WTC11 (cell line): ENCODE measurements around the gene CACNG1. TPM values are rescaled to one million over a fixed set of nuclear protein-coding genes. Genes with fewer than 3 reads are reported as not detected.

Experiments used
- ATAC-seq: fragments of 200-7000 bp; cut with Tn5 transposase; 2 replicates; pipeline ENCODE4 v1.10.0; 2021; ENCODE audit warnings: mild to moderate bottlenecking, moderate library complexity
- CTCF ChIA-PET: fragments of 300-600 bp; sonication (Branson Sonifier 250); formaldehyde crosslinking; loops from one replicate; lab custom pipeline; 2021; ENCODE audit warnings: antibody characterized with exemption; lab: Charles Lee
- POLR2A ChIA-PET: fragments of 350-600 bp; sonication (Branson Sonifier 250); formaldehyde crosslinking; loops from one replicate; lab custom pipeline; 2021; ENCODE audit warnings: antibody characterized with exemption; lab: Charles Lee
- DNase-seq: peaks from one replicate; pipeline ENCODE4 v3.0.0; 2021; ENCODE audit warnings: low spot score
- H3K27ac Mint-ChIP-seq: 2 replicates; pipeline ENCODE4 v1.8.0; 2021; ENCODE audit warnings: mixed read lengths
- H3K27me3 Mint-ChIP-seq: 2 replicates; pipeline ENCODE4 v1.8.0; 2021; ENCODE audit warnings: low read depth, mild to moderate bottlenecking, moderate library complexity, mixed read lengths
- H3K36me3 Mint-ChIP-seq: 2 replicates; pipeline ENCODE4 v1.8.0; 2021; ENCODE audit warnings: mixed read lengths
- H3K4me1 Mint-ChIP-seq: 2 replicates; pipeline ENCODE4 v1.8.0; 2022; ENCODE audit warnings: mixed read lengths
- H3K4me3 Mint-ChIP-seq: 2 replicates; pipeline ENCODE4 v1.8.0; 2021; ENCODE audit warnings: mild to moderate bottlenecking, moderate library complexity, mixed read lengths
- H3K9me3 Mint-ChIP-seq: 2 replicates; pipeline ENCODE4 v1.8.0; 2021; ENCODE audit warnings: mixed read lengths
- ATF1 ChIP-seq: sonication (generic); formaldehyde crosslinking; IDR thresholded peaks from 2 replicates; pipeline ENCODE4 v1.8.1; 2023; ENCODE audit warnings: mild to moderate bottlenecking, moderate library complexity, missing genetic modification reagents
- EMX1 ChIP-seq: fragments of 250-450 bp; sonication (Bioruptor Pico); IDR thresholded peaks from 2 replicates; pipeline ENCODE4 v1.8.0; 2021; ENCODE audit warnings: mild to moderate bottlenecking
- ESRRA ChIP-seq: sonication (generic); formaldehyde crosslinking; IDR thresholded peaks from 2 replicates; pipeline ENCODE4 v1.8.1; 2022; ENCODE audit warnings: mild to moderate bottlenecking, missing genetic modification reagents, borderline replicate concordance
- NR2C2 ChIP-seq: sonication (generic); formaldehyde crosslinking; IDR thresholded peaks from 2 replicates; pipeline ENCODE4 v1.8.0; 2022; ENCODE audit warnings: mild to moderate bottlenecking, missing genetic modification reagents
- NR3C1 ChIP-seq: sonication (generic); formaldehyde crosslinking; conservative IDR thresholded peaks from 2 replicates; pipeline ENCODE4 v1.8.1; 2023; ENCODE audit warnings: low read depth, mild to moderate bottlenecking, missing genetic modification reagents
- SMAD3 ChIP-seq: sonication (generic); formaldehyde crosslinking; IDR thresholded peaks from 2 replicates; pipeline ENCODE4 v1.8.0; 2022; ENCODE audit warnings: missing genetic modification reagents, mild to moderate bottlenecking, borderline replicate concordance
- TEAD4 ChIP-seq: sonication (generic); formaldehyde crosslinking; IDR thresholded peaks from 2 replicates; pipeline ENCODE4 v1.8.0; 2022; ENCODE audit warnings: mild to moderate bottlenecking, missing genetic modification reagents
- ZNF396 ChIP-seq: fragments of 250-450 bp; sonication (Bioruptor Pico); IDR thresholded peaks from 2 replicates; pipeline ENCODE4 v1.8.0; 2021; ENCODE audit warnings: mild to moderate bottlenecking, moderate library complexity, borderline replicate concordance
- total RNA-seq: library from RNA; stranded (reverse); gene quantifications from 3 replicates; pipeline ENCODE4 v1.2.3, GENCODE V29; 2021
- TF ChIP-seq, protein P1 (sequence below): sonication (generic); formaldehyde crosslinking; IDR thresholded peaks from 2 replicates; pipeline ENCODE4 v1.8.0; 2022; ENCODE audit warnings: missing genetic modification reagents
- TF ChIP-seq, protein P2 (sequence below): sonication (generic); formaldehyde crosslinking; IDR thresholded peaks from 2 replicates; pipeline ENCODE4 v1.8.0; 2022; ENCODE audit warnings: mild to moderate bottlenecking, missing genetic modification reagents
- TF ChIP-seq, protein P3 (sequence below): sonication (generic); formaldehyde crosslinking; IDR thresholded peaks from 2 replicates; pipeline ENCODE4 v1.8.1; 2022; ENCODE audit warnings: low read depth, mild to moderate bottlenecking, moderate library complexity, missing genetic modification reagents, borderline replicate concordance
- TF ChIP-seq, protein P4 (sequence below): sonication (generic); formaldehyde crosslinking; IDR thresholded peaks from 2 replicates; pipeline ENCODE4 v1.8.1; 2023; ENCODE audit warnings: mild to moderate bottlenecking, missing genetic modification reagents
- TF ChIP-seq, protein P5 (sequence below): sonication (generic); formaldehyde crosslinking; conservative IDR thresholded peaks from 2 replicates; pipeline ENCODE4 v1.8.1; 2023; ENCODE audit warnings: mild to moderate bottlenecking, low read depth, missing genetic modification reagents, moderate library complexity
- TF ChIP-seq, protein P6 (sequence below): sonication (generic); formaldehyde crosslinking; IDR thresholded peaks from 2 replicates; pipeline ENCODE4 v1.8.0; 2023; ENCODE audit warnings: missing genetic modification reagents

The CACNG1 gene
- total RNA-seq, 1 experiment from 2014 or later: not detected

DNA sequence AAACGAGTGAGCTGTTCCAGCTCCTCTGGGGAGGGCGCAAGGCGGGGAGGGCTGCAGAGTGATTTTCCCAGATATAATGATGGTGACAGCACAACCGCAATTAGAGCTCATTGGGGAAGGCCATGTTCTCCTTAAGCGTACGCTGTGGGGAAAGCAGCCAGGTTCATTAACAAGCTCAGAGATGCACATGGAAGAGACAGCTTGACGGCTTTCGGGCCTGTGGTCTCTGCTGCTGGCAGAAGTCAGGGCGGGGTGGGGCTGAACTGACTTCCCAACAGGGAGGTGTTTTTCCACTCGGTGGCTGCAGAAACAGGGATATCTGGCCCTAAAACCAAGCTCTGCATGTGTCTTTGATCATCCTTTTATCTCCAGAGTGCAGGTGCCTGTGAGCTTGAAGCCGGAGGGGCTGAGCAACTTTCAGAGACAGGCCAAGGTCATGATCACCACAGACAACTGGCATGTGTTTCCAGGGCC lies 24.0 kb upstream of the CACNG1 start:
- Mint-ChIP-seq H3K9me3 (no peaks in the 10 kb centered on the region), H3K36me3 (no peaks in the 10 kb centered on the region), H3K27ac (no peak overlapping the region), H3K4me1 (peaks cover 4% of the 10 kb centered on the region), H3K4me3 (no peak overlapping the region), H3K27me3 (no peaks in the 10 kb centered on the region)
- no peak for DNase-seq
- ChIA-PET CTCF (interaction anchor here (0.9 kb wide), 1 partner anchor 165 kb away, joined by 3 read pairs; no protein-coding TSS in a partner anchor), POLR2A (no interaction called here)
- TF ChIP-seq NR3C1 (CRISPR knock-in tag): no peak
- no peak for ATAC-seq

DNA sequence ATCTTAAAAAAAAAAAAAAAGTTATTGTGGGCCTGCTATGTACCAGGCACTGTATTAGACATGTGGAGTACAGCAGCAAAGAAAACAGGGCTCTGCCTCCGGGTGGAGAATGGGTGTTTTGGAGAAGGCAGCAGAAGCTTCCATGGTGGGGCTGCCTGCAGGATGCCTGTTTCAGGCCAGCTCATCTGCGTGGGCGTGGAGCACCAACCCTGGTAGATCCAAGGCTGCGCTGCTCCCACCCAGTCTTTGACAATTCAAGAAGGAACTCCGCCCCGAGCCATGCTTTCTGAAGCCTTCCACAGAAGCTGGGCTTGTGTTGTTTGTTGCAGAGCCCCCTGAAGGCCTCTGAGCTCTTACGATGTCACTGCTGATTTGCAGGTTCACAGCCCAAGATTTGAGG lies 23.2 kb upstream of the CACNG1 start:
- H3K4me1 Mint-ChIP-seq: peaks cover 4% of the 10 kb centered on the region
- ATAC-seq (no peak), DNase-seq (no peak)
- no peaks in the 10 kb centered on the region for H3K36me3 Mint-ChIP-seq
- H3K27ac Mint-ChIP-seq: no peak overlapping the region
- H3K27me3 Mint-ChIP-seq: no peaks in the 10 kb centered on the region
- CTCF ChIA-PET: interaction anchor here (1.4 kb wide), 1 partner anchor 10 kb away, joined by 3 read pairs; no protein-coding TSS in a partner anchor
- TF ChIP-seq EMX1 (CRISPR knock-in tag) (no peak), TEAD4 (CRISPR knock-in tag) (no peak), ATF1 (no peak), SMAD3 (CRISPR knock-in tag) (no peak), ESRRA (CRISPR knock-in tag) (no peak), ZNF396 (CRISPR knock-in tag) (no peak), NR2C2 (CRISPR knock-in tag) (no peak)
- TF ChIP-seq, protein P1, sequence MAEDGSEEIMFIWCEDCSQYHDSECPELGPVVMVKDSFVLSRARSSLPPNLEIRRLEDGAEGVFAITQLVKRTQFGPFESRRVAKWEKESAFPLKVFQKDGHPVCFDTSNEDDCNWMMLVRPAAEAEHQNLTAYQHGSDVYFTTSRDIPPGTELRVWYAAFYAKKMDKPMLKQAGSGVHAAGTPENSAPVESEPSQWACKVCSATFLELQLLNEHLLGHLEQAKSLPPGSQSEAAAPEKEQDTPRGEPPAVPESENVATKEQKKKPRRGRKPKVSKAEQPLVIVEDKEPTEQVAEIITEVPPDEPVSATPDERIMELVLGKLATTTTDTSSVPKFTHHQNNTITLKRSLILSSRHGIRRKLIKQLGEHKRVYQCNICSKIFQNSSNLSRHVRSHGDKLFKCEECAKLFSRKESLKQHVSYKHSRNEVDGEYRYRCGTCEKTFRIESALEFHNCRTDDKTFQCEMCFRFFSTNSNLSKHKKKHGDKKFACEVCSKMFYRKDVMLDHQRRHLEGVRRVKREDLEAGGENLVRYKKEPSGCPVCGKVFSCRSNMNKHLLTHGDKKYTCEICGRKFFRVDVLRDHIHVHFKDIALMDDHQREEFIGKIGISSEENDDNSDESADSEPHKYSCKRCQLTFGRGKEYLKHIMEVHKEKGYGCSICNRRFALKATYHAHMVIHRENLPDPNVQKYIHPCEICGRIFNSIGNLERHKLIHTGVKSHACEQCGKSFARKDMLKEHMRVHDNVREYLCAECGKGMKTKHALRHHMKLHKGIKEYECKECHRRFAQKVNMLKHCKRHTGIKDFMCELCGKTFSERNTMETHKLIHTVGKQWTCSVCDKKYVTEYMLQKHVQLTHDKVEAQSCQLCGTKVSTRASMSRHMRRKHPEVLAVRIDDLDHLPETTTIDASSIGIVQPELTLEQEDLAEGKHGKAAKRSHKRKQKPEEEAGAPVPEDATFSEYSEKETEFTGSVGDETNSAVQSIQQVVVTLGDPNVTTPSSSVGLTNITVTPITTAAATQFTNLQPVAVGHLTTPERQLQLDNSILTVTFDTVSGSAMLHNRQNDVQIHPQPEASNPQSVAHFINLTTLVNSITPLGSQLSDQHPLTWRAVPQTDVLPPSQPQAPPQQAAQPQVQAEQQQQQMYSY (CRISPR knock-in tag): no peak
- TF ChIP-seq, protein P2, sequence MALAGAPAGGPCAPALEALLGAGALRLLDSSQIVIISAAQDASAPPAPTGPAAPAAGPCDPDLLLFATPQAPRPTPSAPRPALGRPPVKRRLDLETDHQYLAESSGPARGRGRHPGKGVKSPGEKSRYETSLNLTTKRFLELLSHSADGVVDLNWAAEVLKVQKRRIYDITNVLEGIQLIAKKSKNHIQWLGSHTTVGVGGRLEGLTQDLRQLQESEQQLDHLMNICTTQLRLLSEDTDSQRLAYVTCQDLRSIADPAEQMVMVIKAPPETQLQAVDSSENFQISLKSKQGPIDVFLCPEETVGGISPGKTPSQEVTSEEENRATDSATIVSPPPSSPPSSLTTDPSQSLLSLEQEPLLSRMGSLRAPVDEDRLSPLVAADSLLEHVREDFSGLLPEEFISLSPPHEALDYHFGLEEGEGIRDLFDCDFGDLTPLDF (CRISPR knock-in tag): no peak
- TF ChIP-seq, protein P3, sequence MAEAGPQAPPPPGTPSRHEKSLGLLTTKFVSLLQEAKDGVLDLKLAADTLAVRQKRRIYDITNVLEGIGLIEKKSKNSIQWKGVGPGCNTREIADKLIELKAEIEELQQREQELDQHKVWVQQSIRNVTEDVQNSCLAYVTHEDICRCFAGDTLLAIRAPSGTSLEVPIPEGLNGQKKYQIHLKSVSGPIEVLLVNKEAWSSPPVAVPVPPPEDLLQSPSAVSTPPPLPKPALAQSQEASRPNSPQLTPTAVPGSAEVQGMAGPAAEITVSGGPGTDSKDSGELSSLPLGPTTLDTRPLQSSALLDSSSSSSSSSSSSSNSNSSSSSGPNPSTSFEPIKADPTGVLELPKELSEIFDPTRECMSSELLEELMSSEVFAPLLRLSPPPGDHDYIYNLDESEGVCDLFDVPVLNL (CRISPR knock-in tag): no peak
- TF ChIP-seq, protein P4, sequence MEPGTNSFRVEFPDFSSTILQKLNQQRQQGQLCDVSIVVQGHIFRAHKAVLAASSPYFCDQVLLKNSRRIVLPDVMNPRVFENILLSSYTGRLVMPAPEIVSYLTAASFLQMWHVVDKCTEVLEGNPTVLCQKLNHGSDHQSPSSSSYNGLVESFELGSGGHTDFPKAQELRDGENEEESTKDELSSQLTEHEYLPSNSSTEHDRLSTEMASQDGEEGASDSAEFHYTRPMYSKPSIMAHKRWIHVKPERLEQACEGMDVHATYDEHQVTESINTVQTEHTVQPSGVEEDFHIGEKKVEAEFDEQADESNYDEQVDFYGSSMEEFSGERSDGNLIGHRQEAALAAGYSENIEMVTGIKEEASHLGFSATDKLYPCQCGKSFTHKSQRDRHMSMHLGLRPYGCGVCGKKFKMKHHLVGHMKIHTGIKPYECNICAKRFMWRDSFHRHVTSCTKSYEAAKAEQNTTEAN: no peak
- TF ChIP-seq, protein P5, sequence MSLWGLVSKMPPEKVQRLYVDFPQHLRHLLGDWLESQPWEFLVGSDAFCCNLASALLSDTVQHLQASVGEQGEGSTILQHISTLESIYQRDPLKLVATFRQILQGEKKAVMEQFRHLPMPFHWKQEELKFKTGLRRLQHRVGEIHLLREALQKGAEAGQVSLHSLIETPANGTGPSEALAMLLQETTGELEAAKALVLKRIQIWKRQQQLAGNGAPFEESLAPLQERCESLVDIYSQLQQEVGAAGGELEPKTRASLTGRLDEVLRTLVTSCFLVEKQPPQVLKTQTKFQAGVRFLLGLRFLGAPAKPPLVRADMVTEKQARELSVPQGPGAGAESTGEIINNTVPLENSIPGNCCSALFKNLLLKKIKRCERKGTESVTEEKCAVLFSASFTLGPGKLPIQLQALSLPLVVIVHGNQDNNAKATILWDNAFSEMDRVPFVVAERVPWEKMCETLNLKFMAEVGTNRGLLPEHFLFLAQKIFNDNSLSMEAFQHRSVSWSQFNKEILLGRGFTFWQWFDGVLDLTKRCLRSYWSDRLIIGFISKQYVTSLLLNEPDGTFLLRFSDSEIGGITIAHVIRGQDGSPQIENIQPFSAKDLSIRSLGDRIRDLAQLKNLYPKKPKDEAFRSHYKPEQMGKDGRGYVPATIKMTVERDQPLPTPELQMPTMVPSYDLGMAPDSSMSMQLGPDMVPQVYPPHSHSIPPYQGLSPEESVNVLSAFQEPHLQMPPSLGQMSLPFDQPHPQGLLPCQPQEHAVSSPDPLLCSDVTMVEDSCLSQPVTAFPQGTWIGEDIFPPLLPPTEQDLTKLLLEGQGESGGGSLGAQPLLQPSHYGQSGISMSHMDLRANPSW (CRISPR knock-in tag): no peak
- TF ChIP-seq, protein P6, sequence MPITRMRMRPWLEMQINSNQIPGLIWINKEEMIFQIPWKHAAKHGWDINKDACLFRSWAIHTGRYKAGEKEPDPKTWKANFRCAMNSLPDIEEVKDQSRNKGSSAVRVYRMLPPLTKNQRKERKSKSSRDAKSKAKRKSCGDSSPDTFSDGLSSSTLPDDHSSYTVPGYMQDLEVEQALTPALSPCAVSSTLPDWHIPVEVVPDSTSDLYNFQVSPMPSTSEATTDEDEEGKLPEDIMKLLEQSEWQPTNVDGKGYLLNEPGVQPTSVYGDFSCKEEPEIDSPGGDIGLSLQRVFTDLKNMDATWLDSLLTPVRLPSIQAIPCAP (CRISPR knock-in tag): no peak
- POLR2A ChIA-PET: no interaction called here
- H3K9me3 Mint-ChIP-seq: no peaks in the 10 kb centered on the region
- no peak overlapping the region for H3K4me3 Mint-ChIP-seq
